Astrocyte (in vitro differentiated cells and primary cell): ENCODE measurements around the gene SLC25A5. TPM values are rescaled to one million over a fixed set of nuclear protein-coding genes. Genes with fewer than 3 reads are reported as not detected.

Experiments
- DNase-seq: peaks from one replicate; pipeline ENCODE4 v3.0.0-alpha.2; 2010; ENCODE audit warnings: low read depth
- FAIRE-seq: peaks from 2 replicates; lab custom pipeline; 2011; peaks lifted over from hg19 to GRCh38; lab: Jason Lieb, UNC
- H2AFZ ChIP-seq: 2 replicates; pipeline ENCODE4 v1.6.0; 2012; ENCODE audit warnings: low read depth, low read length, inconsistent platforms
- H3K27ac ChIP-seq: 2 replicates; pipeline ENCODE4 v1.5.1; 2011; ENCODE audit warnings: low read depth, low read length, inconsistent platforms
- H3K27me3 ChIP-seq: 2 replicates; pipeline ENCODE4 v1.6.0; 2011; ENCODE audit warnings: low read length, inconsistent platforms; ENCODE audit not compliant: insufficient read depth
- H3K36me3 ChIP-seq: 2 replicates; pipeline ENCODE4 v1.5.1; 2011; ENCODE audit warnings: low read length, inconsistent platforms; ENCODE audit not compliant: insufficient read depth
- H3K4me1 ChIP-seq: 2 replicates; pipeline ENCODE4 v1.5.1; 2011; ENCODE audit warnings: low read length, inconsistent platforms; ENCODE audit not compliant: insufficient read depth
- H3K4me2 ChIP-seq: 2 replicates; pipeline ENCODE4 v1.6.0; 2012; ENCODE audit warnings: low read length, inconsistent platforms
- H3K4me3 ChIP-seq: 2 replicates; pipeline ENCODE4 v1.5.1; 2011; ENCODE audit warnings: low read depth, mild to moderate bottlenecking, low read length, inconsistent platforms; ENCODE audit not compliant: insufficient read depth
- H3K79me2 ChIP-seq: 2 replicates; pipeline ENCODE4 v1.6.0; 2012; ENCODE audit warnings: mild to moderate bottlenecking, low read length, inconsistent platforms; ENCODE audit not compliant: insufficient read depth
- H3K9ac ChIP-seq: 2 replicates; pipeline ENCODE4 v1.6.0; 2012; ENCODE audit warnings: mild to moderate bottlenecking, low read length, inconsistent platforms
- H3K9me3 ChIP-seq: 2 replicates; pipeline ENCODE4 v1.5.1; 2012; ENCODE audit warnings: low read depth, mild to moderate bottlenecking, low read length, inconsistent platforms; ENCODE audit not compliant: insufficient read depth
- H4K20me1 ChIP-seq: 2 replicates; pipeline ENCODE4 v1.6.0; 2012; ENCODE audit warnings: low read length, inconsistent platforms; ENCODE audit not compliant: insufficient read depth
- H3K27ac Mint-ChIP-seq: one replicate; pipeline ENCODE4 v1.8.0; 2021; ENCODE audit warnings: mild to moderate bottlenecking, mixed read lengths; ENCODE audit not compliant: unreplicated experiment
- H3K27me3 Mint-ChIP-seq: one replicate; pipeline ENCODE4 v1.8.0; 2021; ENCODE audit warnings: low read depth, mixed read lengths; ENCODE audit not compliant: unreplicated experiment
- H3K36me3 Mint-ChIP-seq: one replicate; pipeline ENCODE4 v1.8.0; 2021; ENCODE audit warnings: low read depth, mixed read lengths; ENCODE audit not compliant: unreplicated experiment
- H3K4me1 Mint-ChIP-seq: one replicate; pipeline ENCODE4 v1.8.0; 2021; ENCODE audit warnings: low read depth, mixed read lengths; ENCODE audit not compliant: unreplicated experiment
- H3K4me3 Mint-ChIP-seq: one replicate; pipeline ENCODE4 v1.8.0; 2021; ENCODE audit warnings: mild to moderate bottlenecking, moderate library complexity, mixed read lengths; ENCODE audit not compliant: unreplicated experiment
- H3K9me3 Mint-ChIP-seq: one replicate; pipeline ENCODE4 v1.8.0; 2021; ENCODE audit warnings: mild to moderate bottlenecking, mixed read lengths; ENCODE audit not compliant: unreplicated experiment
- CTCF ChIP-seq: IDR thresholded peaks from 2 replicates; pipeline ENCODE4 v1.5.1; 2011; ENCODE audit warnings: low read depth, mild to moderate bottlenecking, inconsistent platforms, low read length, moderate library complexity; ENCODE audit not compliant: insufficient read depth
- EZH2 ChIP-seq: IDR thresholded peaks from 2 replicates; pipeline ENCODE4 v1.6.1; 2012; ENCODE audit warnings: mild to moderate bottlenecking, low read length, inconsistent platforms; ENCODE audit not compliant: insufficient read depth
- total RNA-seq: library from RNA; stranded (reverse); gene quantifications from 2 replicates; pipeline ENCODE4 v1.2.1, GENCODE V29; 2021

The SLC25A5 gene
- total RNA-seq, 1 donor from 2014 or later, result 176 TPM

- no peak overlapping the region for H3K4me3 Mint-ChIP-seq
- no peak overlapping the region for H3K27ac ChIP-seq
- H3K27ac Mint-ChIP-seq, result no peak overlapping the region
- no peaks in the 10 kb centered on the region for H3K36me3 ChIP-seq
- H3K4me2 ChIP-seq, result no peak overlapping the region
- H2AFZ ChIP-seq, result no peak overlapping the region
- no peaks in the 10 kb centered on the region for H3K79me2 ChIP-seq
- no peaks in the 10 kb centered on the region for H3K36me3 Mint-ChIP-seq
- H3K27me3 ChIP-seq, result no peaks in the 10 kb centered on the region
- no peaks in the 10 kb centered on the region for H3K9me3 Mint-ChIP-seq
- H4K20me1 ChIP-seq, result no peaks in the 10 kb centered on the region
- H3K9me3 ChIP-seq, result no peaks in the 10 kb centered on the region
- no peak for FAIRE-seq
- H3K9ac ChIP-seq, result no peak overlapping the region
- TF ChIP-seq CTCF (no peak), EZH2 (no peak)
- peaks cover 16% of the 10 kb centered on the region for H3K4me1 ChIP-seq
- no peak overlapping the region for H3K4me3 ChIP-seq
- DNase-seq, result no peak
- H3K4me1 Mint-ChIP-seq, result peaks cover 8% of the 10 kb centered on the region
- no peaks in the 10 kb centered on the region for H3K27me3 Mint-ChIP-seq
Measured at GRCh38 chrX:119500061-119500800, 32.0 kb downstream of the SLC25A5 start.

- Mint-ChIP-seq H3K27me3 (no peaks in the 10 kb centered on the region), H3K36me3 (no peaks in the 10 kb centered on the region), H3K27ac (no peak overlapping the region), H3K4me3 (no peak overlapping the region), H3K4me1 (peaks cover 8% of the 10 kb centered on the region), H3K9me3 (no peaks in the 10 kb centered on the region)
- H3K9ac ChIP-seq, result no peak overlapping the region
- DNase-seq (no peak), FAIRE-seq (no peak)
- H3K4me3 ChIP-seq, result no peak overlapping the region
- H3K9me3 ChIP-seq, result no peaks in the 10 kb centered on the region
- H3K27me3 ChIP-seq, result no peaks in the 10 kb centered on the region
- H3K4me1 ChIP-seq, result peaks cover 16% of the 10 kb centered on the region
- H4K20me1 ChIP-seq, result no peaks in the 10 kb centered on the region
- no peak overlapping the region for H2AFZ ChIP-seq
- H3K79me2 ChIP-seq, result no peaks in the 10 kb centered on the region
- H3K36me3 ChIP-seq, result no peaks in the 10 kb centered on the region
- TF ChIP-seq EZH2, result no peak
- no peak for TF ChIP-seq CTCF
- no peak overlapping the region for H3K4me2 ChIP-seq
- no peak overlapping the region for H3K27ac ChIP-seq
Measured at GRCh38 chrX:119501511-119502148, 33.4 kb downstream of the SLC25A5 start.
